ENCODE data around the gene PTPRS. TPM values are rescaled to one million over a fixed set of nuclear protein-coding genes. Genes with fewer than 3 reads are reported as not detected.

Gene PTPRS
- total RNA-seq, 4 donors from 2014 or later = 123 to 200 (median 161) TPM

- WGBS, 2 donors = 92 to 95% methylated on average over 6 of the region's 6 CpGs
- TF ChIP-seq POLR2A (IDR thresholded peaks at IDR 0.05) (no peak), CTCF (IDR thresholded peaks at IDR 0.05) (no peak)
- H3K4me3 ChIP-seq (ENCODE audit: low read depth, poor library complexity, severe bottlenecking) = no peak overlapping the region
- DNase-seq (ENCODE audit: low spot score in 2 of 2) = no peak
- intact Hi-C loops (cut with DNase I; ENCODE audit: low total_unique reads) = no loop called here
Measured at GRCh38 chr19:5297272-5297669, 43.3 kb downstream of the PTPRS start.

- 84 to 88% methylated on average over 16 of the region's 16 CpGs for WGBS, 2 donors
Measured at GRCh38 chr19:5296457-5297271, 43.9 kb downstream of the PTPRS start.

GRCh38 chr19:5296021-5296420, 44.6 kb downstream of the PTPRS start:
- intact Hi-C loops (cut with DNase I; ENCODE audit: low total_unique reads) = no loop called here
- 94 to 97% methylated on average over 6 of the region's 6 CpGs for WGBS, 2 donors
- DNase-seq (ENCODE audit: low spot score in 2 of 2) = no peak
- TF ChIP-seq CTCF (IDR thresholded peaks at IDR 0.05) (no peak), POLR2A (IDR thresholded peaks at IDR 0.05) (no peak)
- no peak overlapping the region for H3K4me3 ChIP-seq (ENCODE audit: low read depth, poor library complexity, severe bottlenecking)

More at GRCh38 chr19:5296457-5297271, 43.9 kb downstream of the PTPRS start:
- intact Hi-C loops (cut with DNase I; ENCODE audit: low total_unique reads) = no loop called here
- no peak for DNase-seq (ENCODE audit: low spot score in 2 of 2)
- H3K4me3 ChIP-seq (ENCODE audit: low read depth, poor library complexity, severe bottlenecking) = no peak overlapping the region
- no peak for TF ChIP-seq POLR2A (IDR thresholded peaks at IDR 0.05)
- no peak for TF ChIP-seq CTCF (IDR thresholded peaks at IDR 0.05)

GRCh38 chr19:5294403-5295160, 46.0 kb downstream of the PTPRS start:
- H3K4me3 ChIP-seq (ENCODE audit: low read depth, poor library complexity, severe bottlenecking) = no peak overlapping the region
- WGBS, 2 donors = 84 to 87% methylated on average over 21 to 22 of the region's 22 CpGs
- TF ChIP-seq POLR2A (IDR thresholded peaks at IDR 0.05) (no peak), CTCF (IDR thresholded peaks at IDR 0.05) (no peak)
- DNase-seq (ENCODE audit: low spot score in 2 of 2) = no peak
- intact Hi-C loops (cut with DNase I; ENCODE audit: low total_unique reads) = no loop called here

- DNase-seq (ENCODE audit: low spot score in 2 of 2) = peak in 1 of 2 donors; percentile 89
- intact Hi-C loops (cut with DNase I; ENCODE audit: low total_unique reads) = no loop called here
- TF ChIP-seq CTCF (IDR thresholded peaks at IDR 0.05) (no peak), POLR2A (IDR thresholded peaks at IDR 0.05) (no peak)
- WGBS, 2 donors = 2 to 6% methylated on average over 36 to 44 of the region's 47 CpGs
- peak overlapping the region; percentile 4 for H3K4me3 ChIP-seq (ENCODE audit: low read depth, poor library complexity, severe bottlenecking)
Measured at GRCh38 chr19:5293612-5294378, 46.8 kb downstream of the PTPRS start.

Measured in lower leg skin (tissue), 4 donors.